Measurements from ENCODE around the gene KRTAP2-4.

DNA sequence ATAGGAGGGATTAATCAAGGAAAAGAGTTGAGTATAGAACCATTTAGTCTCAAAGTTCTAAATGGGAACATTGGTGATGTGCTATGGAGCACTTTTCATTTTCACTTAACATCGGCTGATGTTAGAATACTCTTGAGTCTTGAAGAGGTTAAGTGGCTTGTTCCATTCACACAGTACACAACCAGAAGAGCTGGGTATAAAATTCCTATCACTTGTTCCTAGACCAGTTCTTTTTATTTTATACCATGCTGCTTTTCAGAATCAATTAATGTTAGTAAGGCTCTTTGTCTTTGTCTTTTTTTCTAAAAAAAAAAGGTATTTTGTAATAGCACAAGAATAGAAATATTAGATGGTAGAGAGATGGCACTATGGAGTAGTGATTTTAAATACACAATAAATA is 22.7 kb downstream of the KRTAP2-4 start:
- TF ChIP-seq POLR2A (IDR thresholded peaks at IDR 0.05; ENCODE audit: low read length): no peak
- TF ChIP-seq GATA1 (IDR thresholded peaks at IDR 0.05; ENCODE audit: low read depth, low read length): no peak

All from erythroblast (primary cell).